GM18858 (cell line): Measurements from ENCODE around the gene CCT5.

Experiments used
- ATAC-seq: cut with Tn5 transposase; IDR thresholded peaks from one replicate; pipeline ENCODE4 v1.9.1; 2021; ENCODE audit not compliant: unreplicated experiment

Gene CCT5

DNA sequence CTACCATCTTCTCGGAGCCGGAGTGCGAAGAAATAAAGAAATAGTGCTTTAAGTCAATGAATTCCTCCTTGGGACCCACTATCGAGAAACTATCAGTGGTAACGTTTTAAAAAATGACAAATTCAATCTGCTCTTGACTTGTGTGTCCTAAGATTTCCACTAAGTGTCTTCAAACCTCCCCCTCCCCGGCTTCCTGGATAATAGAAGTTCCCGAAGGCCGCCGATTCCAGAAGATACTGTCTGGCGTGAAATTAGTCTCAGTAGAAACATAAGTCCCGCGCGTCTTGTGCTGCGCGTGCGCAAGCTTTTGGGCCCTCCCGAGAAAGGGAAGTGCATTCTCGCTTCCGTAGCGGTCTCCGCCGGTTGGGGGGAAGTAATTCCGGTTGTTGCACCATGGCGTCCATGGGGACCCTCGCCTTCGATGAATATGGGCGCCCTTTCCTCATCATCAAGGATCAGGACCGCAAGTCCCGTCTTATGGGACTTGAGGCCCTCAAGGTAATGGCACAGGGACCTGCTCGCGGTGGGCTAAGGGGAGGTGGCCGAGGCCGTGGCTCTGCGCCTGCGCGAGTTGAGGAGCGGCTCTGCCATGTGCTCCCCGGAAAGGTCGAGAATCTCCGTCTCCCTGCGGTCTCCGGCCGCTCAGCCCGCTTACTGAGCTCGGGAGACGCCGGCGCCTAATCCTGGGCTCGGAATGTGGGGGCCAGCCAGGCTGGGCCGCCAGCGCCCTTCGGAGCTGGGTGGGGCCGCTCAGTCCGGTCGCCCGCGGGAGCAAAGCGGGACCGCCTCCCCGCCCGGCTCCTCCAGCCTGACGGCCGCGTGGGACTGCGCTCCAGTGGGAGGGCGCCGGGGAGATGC, at the start of gene CCT5:
TSS of gene CCT5 (plus strand) at position 333 of the 858 bp plus-strand sequence. CDS start at position 394, 61 bp downstream.
- ATAC-seq: peak; percentile 70

DNA sequence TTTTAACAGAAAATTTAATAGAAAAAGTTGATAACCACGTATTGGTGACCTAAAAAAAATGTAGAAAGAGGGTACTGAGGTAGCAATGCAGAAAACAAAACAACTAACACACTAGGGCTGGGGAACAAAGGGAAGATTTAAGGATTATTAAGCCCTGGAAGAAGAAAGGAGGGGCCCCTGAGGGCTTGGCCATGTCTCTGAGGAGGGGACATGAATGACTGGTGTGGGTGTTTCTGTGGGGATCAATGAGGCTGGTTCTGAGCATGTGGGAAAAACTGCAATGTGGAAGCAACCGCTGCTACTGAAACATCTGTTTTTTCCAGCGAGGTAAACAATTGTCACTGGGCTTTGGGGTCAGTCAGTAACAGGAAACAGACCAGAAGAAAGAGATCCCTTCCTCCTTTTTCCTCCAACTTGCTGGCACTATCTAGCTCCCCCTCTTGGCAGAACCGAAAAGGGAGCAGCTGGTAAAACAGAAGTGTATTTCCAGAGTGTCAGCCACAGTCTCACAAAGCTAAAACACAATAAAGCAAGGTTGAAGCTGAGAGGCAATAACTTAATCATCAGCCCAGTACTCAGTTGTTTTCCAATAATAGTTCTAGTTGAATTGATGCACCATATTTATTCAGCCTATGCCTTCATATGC, 48.7 kb upstream of the CCT5 start:
- no peak for ATAC-seq

DNA sequence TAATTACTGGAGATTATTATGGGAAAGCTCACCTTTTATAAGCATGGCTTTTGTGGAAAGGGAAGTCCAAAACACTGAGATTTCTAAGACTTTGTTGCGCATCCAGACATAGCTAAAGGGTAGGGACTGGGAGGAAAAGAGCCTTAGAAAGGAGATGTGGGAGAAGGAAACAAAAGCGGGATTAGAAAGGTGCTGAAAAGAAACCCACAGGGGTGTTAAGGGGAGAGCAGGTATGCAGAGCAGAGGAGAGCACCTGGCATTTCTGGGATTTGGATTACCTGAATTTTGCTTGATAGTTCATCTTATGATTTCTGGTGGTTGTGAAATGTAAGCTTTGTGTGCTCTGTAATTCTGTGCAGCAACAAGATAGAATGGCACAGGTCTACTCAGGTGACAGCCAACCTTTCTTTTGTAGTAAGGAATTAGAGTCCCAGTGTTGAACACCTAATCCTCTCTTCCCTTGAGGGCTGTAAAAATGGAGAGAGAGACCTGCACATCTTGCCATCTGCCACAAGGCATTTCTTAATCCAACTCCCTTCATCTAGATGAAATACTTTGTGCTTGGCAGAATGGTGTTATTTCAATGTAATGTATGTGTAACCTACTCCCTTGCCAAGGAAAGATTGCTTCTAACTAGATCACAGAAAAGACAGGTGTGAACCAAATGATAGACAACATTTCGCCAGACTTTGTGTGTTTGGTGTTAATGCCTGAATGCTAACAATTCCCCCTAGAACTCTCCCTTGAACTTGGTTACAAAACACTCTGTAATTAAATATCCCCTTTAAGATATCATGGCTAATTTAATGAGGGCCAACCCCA, 47.8 kb upstream of the CCT5 start:
- ATAC-seq: no peak

DNA sequence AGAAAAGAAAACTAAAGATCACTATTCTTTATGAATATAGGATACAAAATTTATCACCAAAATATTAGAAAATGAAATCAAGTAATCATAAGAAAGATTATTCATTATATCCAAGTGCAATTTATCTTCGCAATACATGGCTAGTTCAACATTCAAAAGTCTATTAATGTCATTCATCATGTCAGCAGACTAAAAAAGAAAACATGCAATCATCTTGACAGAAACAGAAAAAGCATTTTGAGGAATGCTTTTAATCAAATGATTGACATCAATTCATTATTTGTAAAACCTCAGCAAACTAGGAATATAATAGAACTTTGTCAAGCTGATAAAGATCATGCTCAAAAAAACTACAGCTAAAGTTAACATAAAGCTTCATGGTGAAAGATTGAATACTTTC, 41.1 kb upstream of the CCT5 start:
- ATAC-seq: no peak

DNA sequence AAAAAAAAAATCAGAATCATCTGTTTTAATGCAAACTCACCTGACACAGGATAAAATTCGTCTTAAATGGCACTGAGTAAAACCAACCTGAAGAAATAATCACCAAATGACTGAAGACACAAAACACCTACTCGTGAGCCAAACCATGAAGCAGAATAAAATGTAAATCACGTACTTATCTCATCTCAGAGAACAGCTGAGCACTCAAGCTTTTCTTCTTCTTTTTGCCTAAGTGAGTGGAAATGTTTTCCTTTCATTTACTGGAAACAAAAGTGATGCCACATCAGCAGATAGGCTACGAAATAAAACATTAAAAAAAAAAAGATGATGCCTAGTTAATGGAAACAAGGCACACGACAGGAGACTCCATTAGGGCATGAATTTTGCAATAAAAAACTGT, 36.8 kb upstream of the CCT5 start:
- no peak for ATAC-seq

DNA sequence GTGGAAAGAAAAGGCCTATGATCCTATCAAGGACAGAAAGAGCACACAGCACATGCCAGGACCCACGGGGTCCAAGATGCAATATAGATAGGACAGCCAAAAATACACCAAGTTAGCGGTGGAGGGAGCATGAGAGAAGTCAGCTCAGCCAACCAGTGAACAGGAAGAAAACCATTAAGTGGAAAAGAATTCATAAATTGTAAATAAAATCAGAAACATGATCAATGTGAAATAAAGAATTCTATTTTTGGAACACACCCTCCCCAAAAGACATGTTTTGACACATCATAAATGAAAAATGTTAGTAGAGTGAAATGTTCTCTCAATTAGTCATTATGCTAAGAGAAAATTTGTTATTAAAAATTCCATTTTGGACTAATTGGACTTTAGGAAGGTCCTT, 36.0 kb upstream of the CCT5 start:
- no peak for ATAC-seq

DNA sequence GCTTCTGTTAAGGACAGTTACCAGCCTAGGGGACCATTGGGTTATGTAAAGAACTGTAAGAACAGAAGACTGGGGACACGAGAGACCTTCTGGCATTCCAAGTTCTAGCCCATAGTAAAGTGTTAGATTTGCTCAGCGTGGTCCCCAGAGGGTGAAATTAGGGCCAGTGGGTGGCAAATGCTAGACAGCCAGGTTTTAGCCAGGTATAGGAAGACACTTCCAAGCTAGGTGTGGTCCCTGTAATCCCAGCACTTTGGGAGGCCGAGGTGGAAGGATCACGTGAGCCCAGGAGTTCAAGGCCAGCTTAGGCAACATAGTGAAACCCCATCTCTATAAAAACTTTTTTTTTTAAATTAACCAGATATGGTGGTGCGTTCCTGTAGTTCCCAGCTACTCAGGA, 34.7 kb upstream of the CCT5 start:
- ATAC-seq: no peak

DNA sequence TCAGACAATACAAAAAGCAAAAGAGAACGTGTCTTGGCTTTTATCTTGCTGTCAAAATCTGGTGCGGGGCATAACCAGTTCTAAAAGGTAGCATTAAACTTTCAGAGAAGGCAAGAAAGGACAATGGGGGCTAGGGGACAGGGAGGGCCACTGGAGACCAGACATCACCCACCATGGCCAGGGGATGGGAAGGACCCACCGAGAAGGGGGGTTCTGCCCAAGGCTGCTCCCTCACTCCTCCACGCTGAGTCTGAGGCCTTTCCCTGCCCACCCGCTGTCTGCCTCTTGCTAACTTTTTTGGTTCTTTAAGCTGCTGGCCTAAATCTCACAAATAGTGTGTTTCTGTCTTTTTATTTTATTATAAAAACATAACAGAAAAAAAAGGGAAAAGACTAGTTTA, 34.0 kb upstream of the CCT5 start:
- no peak for ATAC-seq

DNA sequence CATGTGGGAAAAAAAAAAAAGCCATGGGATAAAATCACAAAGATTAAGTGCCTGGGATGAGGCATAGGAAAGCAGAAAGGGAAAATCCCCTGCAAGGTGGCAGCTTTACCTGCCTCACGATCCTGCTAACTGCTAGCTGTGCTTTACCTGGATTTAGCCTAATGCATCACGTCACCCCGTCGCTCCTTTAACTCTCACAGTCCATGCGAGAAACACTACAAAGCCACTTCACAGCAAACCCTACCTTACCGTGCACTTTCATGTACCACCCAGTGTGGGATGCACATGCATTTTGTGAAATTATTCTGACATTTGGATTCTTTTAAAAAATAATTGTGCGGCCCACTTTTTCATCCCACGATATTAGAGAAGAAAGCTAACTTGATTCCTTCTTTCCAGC, 31.4 kb upstream of the CCT5 start:
- ATAC-seq: no peak

DNA sequence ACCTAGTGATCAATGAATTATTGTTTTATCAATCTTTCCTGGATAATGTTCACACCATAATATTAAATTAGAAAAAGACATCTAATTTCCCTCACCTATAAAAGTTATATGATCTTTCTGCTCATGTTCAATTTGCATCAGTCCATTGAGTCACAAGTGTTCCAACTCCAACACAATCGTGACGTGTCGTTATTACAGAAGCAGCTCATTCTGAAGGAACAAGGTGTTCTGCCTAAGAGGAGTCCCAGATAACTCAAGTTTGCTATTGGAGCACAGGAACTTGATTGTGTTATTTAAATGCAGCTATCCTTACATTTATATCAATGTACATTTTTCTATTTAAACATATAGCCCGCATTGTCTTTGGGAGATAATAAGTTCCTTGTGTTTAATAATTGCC, 31.0 kb upstream of the CCT5 start:
- ATAC-seq: no peak

DNA sequence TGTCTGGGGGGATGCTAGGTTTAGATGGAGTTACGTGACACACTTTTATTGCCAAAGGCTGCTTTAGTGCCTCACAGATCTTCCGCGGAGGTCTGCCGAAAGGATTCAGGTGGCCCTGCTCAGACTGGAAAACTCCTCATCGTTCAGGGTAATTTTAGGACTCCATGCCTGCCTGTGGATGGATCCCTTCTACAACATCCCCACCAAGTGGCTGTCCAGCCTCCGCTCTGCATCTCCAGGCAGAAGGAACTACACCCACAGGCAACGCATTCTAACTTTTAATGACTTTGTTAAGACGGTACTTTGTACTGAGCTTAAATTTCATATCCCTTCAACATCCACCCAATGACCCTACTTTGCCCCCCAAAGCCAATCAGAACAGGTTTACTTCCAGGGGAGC, 29.8 kb upstream of the CCT5 start:
- no peak for ATAC-seq

DNA sequence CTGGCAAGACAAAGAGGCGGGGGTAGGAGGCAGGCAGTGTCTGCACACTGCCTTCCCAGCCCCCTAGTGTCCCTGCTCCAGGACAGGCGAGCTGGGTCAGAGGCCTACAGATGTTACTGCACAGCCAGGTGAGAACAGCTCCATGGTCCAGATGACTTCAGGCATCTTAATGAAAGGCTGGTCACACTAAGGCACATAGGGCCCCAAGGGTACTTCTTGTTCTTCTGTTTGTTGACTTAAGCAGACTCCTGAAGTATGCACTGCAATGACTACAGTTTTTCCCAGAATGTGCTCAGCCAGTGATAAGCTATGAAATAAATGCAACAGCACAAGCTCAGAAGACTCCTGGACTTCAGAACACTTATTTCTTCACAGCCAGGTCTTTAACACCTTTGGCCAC, 27.8 kb upstream of the CCT5 start:
- ATAC-seq: no peak

DNA sequence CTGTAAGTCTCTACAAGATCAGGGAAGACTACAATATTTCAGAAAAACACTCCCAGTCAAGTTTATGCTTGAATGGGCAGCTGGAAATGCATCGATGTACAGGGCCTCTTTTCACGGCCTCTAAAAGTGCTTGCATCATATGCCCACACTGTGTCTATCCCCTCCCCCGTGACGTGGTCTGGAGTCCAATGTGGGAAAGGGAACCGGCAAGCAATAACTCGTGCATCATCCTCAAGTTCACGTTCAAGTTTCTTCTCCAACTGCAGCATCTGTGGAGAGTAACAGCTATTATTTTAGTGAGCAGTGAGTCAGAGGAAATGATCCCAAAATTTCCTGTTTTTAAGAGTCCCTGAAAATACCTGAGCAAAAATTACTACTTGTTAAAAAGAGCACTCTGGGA, 22.7 kb upstream of the CCT5 start:
- no peak for ATAC-seq

DNA sequence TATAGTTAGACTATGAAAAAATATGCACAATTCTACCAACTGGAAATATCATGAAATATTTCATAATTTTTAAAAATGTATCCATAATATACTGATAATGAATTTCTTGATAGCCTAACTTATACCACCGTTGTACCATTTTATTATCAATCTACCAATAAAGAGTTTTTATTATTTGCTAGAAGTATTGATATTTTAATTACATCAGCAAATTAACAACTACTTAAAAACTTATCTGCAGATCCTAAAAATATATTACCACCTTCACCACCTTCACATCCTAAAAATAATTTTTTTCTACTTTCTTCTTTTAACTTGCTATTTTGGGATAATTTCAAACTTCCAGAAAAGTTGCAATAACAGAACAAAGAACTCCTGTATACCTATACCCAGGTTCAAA, 21.8 kb upstream of the CCT5 start:
- ATAC-seq: no peak

DNA sequence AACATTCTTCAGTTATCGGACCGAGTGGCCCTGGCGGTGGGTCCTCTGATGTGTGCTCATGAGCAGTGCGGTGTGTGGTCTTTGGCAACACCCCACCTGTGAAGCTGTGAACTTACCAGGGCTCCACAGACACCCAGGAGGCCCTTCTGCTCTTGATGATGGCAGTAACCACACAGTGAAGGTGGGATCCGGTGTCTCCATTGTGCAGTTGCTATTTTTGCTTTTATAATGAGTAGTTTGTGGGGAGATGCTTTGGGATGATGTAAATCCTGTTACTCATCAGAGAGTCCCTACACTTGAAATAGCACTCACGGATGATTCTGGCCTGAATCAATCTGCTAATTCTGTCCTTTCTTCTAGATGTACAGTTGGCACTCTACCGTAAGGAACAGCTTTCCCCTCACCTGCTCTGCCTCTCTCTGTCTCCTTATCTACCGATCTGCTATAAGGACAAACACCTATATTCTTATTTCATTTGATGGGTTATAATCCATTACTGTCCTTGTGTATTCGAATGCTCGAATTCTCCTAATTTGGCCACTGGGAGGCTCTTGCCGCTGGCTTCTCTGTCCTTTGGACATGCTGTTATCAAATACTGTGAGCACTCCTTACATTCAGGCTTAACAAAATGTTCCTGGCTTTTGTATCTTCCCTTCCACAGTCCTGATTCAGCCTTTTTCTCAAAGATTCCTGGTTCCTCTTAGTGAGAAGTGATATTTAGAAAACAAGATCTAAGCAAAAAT, 20.6 kb upstream of the CCT5 start:
- no peak for ATAC-seq

DNA sequence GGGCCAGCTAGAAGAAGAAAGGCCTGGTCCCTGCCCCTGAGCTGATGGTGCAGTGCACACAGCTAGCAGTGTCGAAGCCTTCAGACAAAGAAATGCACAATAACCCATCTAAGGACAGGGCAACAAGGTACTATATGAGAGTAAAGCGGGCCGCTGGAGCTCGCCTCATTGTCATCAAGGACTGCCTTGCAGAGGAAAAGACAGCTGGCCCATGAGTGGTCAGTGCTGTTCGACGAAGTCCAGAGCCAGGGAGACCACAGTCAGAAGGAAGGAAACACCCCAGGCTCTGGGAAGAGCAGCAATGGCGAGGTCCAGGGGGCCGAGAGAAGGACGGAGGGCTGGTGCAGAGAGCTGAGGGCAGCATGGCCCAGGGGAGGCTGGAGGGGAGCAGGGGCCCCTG, 17.7 kb upstream of the CCT5 start:
- ATAC-seq: no peak

DNA sequence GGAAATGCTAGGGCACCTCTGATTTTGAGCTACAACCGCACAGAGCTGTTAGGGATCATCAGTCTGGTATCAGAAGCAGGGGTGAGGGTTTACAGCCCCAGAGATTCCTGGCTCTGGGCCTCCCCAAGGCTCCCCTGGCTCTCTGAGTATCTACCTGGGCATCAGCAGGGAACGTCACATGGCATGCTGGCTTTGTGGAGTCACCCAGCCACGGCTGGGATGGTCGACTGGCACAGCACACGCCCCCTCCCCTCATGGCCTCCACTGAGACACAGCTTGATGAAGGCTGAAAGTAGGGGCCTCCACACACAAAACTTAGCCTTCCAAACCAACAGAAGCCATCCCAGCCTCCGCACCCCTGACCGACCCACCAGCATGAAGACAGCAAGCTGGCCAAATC, 17.1 kb upstream of the CCT5 start:
- no peak for ATAC-seq

DNA sequence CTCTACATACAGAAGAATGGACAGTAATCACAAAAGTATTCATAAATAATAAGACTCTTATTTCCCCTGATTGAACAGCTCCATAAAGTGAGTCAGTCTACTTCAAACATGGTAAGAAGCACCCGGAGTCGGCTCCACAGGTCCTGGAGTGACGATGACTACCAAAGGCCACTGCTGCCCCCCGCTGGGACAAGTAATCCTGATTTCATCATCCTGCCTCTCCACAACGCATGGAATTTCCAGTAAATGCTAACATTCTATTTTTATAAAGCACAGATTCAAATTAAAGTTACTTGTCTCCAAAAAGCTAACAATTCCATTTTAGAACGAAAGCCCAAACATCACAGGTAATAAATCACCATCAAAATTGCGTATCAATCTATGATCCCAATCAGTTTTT, 16.6 kb upstream of the CCT5 start:
- no peak for ATAC-seq

DNA sequence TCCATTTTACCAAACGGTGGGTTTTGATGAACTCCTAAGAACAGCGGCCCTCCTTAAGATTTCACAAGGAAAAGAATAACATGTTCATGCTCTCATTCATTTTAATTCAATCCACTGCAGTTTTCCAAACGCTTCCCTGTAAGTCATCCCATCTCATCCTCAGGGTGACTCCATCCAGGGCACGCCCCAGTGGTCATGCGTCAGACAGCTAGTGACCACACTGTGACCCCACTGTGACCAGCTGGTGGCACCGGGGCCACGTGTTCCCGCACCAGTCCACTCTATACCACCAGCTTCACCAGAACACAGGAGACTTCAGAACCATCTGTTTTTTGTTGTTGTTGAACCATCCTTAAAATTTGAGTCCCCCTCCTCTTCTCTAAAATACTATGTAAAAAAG, 14.7 kb upstream of the CCT5 start:
- no peak for ATAC-seq

DNA sequence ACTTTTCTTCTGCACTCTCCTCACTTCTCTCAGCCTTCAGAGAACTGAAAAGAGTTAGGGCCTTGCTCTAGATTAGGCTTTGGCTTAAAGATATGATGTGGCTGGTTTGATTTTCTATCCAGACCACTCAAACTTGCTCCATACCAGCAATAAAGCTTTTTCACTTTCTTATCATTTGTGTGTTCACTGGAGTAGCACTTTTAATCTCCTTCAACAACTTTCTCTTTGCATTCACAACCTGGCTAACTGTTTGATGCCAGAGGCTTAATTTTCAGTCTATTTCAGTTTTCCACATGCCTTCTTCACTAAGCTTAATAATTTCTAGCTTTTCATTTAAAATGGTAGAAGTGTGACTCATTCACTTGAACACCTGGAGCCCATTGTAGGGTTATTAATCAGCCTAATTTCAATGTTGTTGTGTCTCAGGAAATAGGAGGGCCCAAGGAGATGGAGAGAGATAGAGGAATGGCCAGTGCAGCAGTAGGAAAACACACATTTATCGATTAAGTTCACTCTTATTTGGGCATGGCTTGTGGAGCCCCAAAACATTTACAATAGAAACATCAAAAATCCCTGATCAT, 6.3 kb upstream of the CCT5 start:
- ATAC-seq: no peak
